IPS-18c (cell line): ENCODE measurements around the gene COL9A3.

Experiments
- H3K4me3 ChIP-seq: 2 replicates; pipeline ENCODE4 v1.7.0; 2013; ENCODE audit warnings: low read depth, mild to moderate bottlenecking, low read length, moderate library complexity; ENCODE audit not compliant: insufficient read depth
- H3K9me3 ChIP-seq: one replicate; pipeline ENCODE4 v1.6.1; 2013; ENCODE audit warnings: mild to moderate bottlenecking, low read length, moderate library complexity; ENCODE audit not compliant: control insufficient read depth, insufficient read depth

Gene COL9A3

GRCh38 chr20:62815066-62815991 is 1.5 kb upstream of the COL9A3 start:
- Histone ChIP-seq H3K4me3 (peak overlapping the region; percentile 58), H3K9me3 (no peaks in the 10 kb centered on the region)

DNA sequence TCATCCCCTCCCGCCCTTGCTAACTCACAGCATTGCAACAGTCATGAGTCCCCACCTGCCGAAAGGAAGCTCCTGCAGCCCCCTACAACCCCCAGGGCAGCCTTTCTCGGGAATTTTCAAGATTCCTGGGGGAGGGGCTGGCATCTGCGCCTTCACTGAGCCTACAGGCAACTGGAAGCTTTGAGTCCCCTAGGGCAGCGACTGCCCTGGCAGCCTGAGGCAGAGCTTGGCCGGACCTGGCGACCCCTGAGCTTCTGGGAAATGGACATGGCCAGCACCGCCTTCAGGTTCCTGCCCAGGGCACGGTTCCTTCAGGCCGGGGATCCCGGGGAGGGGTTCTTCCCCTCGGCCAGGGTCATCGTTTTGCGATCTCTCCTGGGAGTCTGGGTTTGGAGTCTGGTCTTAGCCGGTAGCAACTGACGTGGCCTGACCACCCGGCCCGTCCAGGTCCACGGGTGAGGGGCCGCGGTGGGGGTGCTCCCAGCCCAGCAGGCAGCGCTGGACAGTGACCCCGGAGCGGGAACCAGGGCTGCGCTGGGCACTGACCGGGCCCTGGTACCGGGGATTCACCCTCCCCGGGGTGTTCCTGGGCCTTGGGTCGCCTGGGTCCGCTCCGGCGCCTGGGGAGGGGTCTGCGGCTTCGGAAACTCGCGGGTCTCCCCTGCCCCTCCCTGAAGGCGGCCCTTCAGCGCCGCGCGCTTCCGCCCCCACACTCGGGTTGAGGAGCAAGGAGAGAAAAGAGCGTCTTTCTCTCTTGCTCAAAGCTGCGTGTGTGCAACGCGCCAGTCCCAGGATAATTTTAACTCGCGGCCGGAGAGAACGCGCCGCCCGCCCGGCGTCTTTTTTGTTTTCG is 593 bp upstream of the COL9A3 start:
- peak overlapping the region; percentile 58 for H3K4me3 ChIP-seq
- H3K9me3 ChIP-seq, result no peaks in the 10 kb centered on the region

DNA sequence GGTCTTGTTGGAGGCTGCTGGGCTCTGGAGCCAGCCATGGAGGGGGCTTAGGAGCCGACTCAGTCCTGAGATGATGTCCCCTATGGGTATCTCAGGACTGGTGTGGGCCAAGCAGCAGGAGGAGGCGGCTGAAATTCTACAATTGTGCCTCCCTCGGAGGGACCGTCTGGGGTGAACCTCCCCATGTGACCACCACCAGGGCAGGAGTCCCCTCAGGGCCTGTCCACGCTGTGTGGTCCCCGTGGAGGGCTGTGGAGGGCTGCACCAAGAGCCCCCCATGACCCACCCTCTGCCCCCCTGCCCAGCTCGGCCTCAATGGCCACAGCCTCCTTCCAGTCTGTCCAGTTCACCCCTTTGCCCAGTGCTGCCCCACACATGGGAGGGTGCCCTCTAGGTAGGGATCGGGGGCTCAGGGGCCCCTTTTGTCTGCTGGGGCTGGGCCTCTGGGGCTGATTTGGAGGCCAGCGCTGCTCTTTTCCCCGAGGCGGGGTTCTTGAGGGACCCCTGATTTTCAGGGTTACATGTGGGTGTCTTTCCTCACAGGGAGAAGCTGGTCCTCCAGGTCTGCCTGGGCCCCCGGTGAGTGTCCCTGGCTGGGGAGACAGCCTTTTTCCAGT is 1.2 kb downstream of the COL9A3 start:
- Histone ChIP-seq H3K4me3 (peak overlapping the region; percentile 58; the same call in 1 of the 2 replicates), H3K9me3 (no peaks in the 10 kb centered on the region)

- Histone ChIP-seq H3K9me3 (no peaks in the 10 kb centered on the region), H3K4me3 (no peak overlapping the region)
Observed at GRCh38 chr20:62818592-62819493, 2.0 kb downstream of the COL9A3 start.

DNA sequence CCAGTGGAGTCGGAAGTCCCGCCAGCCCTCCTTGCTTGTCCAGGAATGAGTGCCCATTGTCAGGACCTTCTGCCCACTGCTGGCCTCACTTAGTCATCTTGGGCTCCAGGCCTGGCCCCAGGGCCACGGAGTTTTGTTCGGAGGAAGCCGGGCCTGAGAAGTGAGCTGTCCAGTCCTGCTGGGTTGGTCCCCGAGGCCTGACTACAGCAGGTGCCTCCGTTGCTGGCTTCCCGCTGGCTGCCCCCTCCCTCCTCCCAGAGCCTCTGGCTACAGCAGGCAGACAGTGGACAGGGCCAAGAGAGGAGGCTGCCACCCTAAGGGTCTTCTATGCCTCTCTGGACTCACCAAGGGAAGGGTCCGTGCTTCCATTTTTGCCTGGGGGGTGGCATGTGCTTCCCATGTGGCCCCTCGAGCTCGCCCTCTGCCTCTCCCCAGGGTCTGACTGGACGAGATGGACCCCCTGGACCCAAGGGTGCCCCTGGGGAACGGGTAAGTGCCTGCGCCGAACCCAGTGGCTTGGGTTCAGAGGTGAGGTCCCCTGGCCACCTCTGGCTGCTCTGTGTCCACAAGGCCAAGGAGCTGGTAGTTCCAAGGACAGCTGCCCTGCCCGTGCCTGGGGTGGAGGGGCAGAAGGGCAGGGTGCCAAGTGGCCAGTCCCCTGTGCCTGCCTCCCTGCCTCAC is 2.8 kb downstream of the COL9A3 start:
- no peaks in the 10 kb centered on the region for H3K9me3 ChIP-seq
- no peak overlapping the region for H3K4me3 ChIP-seq

DNA sequence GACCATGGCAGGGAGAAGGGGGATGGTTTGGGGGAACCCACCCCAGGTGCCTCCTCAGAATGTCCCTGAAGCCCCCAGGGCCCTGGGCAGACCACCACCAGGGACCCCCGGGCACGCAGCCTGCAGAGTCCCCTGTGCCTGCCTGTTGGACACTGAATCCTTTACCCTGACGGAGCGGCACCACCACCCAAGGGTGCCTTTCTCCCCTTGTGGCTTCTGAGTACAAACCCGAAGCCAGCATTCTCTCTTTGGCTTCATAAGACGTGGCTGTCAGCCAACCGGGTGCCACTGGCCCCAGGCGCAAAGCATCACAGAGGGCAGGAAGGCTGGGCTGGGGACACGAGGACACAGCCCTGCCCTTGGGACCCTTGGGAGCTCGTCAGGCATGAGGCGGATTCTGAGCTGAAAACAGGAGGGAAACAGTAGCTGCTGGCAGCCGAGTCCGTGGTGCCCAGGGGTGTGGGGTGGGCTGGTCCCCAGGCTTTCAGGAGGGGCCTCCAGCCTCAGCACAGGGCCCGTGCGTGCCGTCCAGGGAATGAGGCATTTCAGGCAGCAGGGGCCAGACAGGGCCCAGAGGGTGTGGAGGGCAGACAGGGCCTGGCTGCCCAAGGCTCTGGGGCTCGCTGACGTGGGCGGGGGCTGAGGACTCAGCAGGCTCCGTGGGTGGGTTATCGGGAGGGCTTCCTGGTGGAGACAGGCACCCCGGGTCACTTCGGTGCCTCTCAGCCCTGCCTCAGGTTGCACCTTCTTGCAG is 3.5 kb downstream of the COL9A3 start:
- Histone ChIP-seq H3K9me3 (no peaks in the 10 kb centered on the region), H3K4me3 (no peak overlapping the region; the same call in 1 of the 2 replicates)

GRCh38 chr20:62820962-62821725 is 4.3 kb downstream of the COL9A3 start:
- Histone ChIP-seq H3K4me3 (no peak overlapping the region; the same call in 1 of the 2 replicates), H3K9me3 (no peaks in the 10 kb centered on the region)

DNA sequence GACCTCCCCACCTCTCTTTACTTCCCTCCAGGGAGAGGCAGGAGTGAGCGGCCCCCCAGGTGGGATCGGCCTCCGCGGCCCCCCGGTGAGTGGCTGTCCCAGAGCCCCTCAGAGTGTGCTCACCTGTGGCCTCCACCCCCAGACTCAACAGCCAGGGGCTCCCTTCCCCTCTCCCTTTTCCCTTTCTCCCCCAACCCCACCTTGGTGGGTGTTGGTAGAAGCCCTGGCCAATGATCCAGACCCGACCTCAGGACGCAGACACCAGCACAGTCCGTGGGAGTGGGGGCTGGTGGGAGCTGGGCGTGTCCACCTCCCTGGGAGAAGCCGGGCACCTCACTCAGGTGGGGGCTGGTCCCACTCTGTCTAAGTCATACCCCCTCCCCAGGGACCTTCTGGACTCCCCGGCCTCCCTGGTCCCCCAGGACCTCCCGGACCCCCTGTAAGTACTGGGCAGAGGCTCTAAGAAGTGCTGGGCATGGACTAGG is 4.9 kb downstream of the COL9A3 start:
- H3K9me3 ChIP-seq, result no peaks in the 10 kb centered on the region
- H3K4me3 ChIP-seq, result no peak overlapping the region

DNA sequence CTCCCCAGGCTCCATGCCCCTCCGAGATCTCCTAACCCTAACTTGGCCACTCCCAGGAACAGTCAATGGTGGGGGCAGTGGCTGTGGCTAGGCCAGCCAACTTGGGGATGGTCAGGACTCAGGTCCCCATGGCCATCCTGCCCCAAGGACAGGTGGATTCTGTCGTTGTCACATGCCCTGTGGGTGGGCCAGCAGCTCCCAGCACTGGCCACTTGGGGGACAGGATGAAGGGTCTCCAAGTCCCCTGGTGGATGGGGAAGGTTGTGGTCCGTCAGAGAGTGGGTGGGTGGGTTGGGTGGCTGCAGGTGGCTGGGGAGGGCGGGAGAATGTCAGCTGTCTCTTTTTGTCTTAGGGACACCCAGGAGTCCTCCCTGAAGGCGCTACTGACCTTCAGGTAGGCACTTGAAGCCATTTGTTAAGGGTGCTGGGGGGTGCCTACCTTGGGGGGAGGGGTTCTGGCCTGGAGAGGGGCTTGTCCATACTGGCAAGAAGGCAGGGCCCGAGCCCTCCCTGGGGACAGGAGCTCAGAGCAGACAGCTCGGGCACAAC is 5.5 kb downstream of the COL9A3 start:
- Histone ChIP-seq H3K4me3 (no peak overlapping the region), H3K9me3 (no peaks in the 10 kb centered on the region)

DNA sequence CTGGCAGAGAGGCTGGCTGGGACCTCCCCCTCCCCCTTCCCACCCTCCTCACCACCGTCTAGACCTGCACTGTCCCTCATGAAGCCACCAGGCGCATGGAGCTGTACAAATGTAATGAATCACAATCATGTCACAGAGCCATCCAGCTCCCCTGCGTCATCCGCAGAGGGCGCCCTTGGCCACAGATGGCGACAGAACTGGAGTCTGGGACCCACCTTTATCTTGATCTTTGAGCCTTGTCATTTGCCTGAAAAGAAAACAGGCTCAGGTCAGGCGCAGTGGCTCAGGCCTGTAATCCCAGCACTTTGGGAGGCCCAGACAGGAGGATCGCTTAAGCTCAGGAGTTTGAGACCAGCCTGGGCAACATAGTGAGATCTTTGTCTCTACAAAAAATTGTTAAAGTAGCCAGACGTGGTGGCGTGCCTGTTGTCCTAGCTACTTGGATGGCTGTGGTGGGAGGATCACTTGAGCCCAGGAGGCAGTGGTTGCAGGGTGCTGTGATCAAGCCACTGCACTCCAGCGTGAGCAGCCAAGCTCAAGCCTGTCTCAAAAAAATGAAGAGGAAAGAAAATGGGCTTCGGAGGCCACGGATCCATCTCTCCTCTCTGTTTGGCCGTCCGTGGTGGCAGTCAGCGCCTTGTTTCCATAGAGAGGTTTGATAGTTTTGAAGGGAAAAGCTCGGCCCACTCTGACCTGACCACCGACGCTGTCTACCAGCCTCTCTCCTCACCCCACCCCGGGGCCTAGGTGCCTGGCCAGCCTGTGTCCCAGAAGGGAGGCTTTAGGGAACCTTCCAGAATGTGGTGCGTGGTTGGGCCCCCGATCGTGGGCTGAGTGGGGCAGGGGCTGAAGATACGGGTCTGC is 6.2 kb downstream of the COL9A3 start:
- no peaks in the 10 kb centered on the region for H3K9me3 ChIP-seq

DNA sequence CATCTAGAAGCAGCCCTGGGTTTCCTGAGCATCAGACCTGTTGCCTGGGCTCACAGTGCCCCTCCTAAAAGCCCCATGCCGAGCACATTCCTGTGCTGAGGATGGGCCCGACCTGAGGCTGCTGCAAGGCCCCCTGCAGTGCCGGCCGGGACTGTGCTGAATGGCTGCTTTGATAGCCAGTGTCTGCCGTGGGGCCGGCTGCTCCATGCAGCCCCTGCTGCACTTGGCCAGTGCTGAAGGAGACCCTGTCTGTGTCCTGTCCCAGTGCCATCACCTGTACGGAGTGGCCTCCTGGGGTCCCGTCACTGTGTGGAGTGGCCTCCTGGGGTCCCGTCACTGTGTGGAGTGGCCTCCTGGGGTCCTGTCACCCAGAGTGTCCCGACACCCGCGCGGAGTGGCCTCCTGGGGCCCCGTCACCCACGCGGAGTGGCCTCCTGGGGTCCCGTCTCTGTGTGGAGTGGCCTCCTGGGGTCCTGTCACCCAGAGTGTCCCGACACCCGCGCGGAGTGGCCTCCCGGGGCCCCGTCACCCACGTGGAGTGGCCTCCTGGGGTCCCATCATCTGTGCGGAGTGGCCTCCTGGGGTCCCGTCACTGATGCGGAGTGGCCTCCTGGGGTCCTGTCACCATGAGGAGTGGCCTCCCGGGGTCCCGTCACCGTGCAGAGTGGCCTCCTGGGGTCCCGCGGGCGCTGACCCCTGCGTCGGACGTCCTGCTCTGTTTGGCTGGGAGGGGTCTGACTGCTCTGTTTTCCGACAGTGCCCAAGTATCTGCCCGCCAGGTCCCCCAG is 7.0 kb downstream of the COL9A3 start:
- H3K9me3 ChIP-seq, result no peaks in the 10 kb centered on the region
- no peak overlapping the region for H3K4me3 ChIP-seq

More for the DNA sequence above, 6.2 kb downstream of the COL9A3 start:
- H3K4me3 ChIP-seq, result no peak overlapping the region

DNA sequence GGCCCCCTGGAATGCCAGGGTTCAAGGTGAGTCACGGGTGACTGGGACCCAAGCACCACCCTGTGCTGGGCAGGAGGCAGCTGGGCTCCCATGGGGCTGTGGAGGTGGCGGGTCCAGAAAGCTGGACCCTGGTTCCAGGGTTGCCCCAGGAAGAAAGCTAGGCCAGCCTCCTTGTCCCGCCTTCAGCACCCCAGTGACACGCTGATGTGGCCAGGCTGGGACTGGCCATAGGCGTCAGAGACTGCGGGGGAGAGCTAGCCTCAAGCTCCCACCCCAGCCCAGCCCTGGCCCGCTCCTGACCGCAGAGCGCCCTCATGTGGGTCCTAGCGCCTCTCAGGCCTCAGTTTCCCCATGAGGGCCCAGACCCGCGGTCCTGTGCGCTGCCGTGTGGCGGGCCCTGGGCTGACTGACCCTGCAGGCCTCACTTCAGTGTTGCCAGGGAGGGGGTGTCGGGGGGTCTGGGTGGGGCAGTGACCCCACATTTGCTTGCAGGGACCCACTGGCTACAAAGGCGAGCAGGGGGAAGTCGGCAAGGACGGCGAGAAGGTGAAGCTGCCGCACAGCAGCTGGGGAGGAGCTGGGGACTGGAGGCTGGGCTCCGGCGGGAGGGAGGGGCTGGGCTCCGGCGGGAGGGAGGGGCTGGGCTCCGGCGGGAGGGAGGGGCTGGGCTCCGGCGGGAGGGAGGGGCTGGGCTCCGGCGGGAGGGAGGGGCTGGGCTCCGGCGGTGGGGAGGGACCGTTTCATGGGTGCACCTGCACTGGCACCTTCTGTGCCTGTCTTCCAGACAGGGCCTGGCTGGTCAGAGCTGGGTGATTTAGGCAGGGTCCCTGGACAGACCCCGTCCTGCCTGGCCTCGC is 7.9 kb downstream of the COL9A3 start:
- Histone ChIP-seq H3K9me3 (no peaks in the 10 kb centered on the region), H3K4me3 (no peak overlapping the region; the same call in 1 of the 2 replicates)
